T-helper 17 cell (primary cell): ENCODE data around the gene YY2. TPM values are rescaled to one million over a fixed set of nuclear protein-coding genes. Genes with fewer than 3 reads are reported as not detected.
"Not testable (repeated sequence)": the region's sequence is repeated elsewhere in the genome, so short reads cannot be mapped to it uniquely, and the experiment has no call there.

Experiments used
- ATAC-seq: fragments of 150-1000 bp; cut with Tn5 transposase; 2 replicates; pipeline ENCODE4 v1.10.0; 2021; ENCODE audit warnings: mild to moderate bottlenecking, moderate library complexity
- DNase-seq, 3 donors: peaks; one replicate each; pipeline versions ENCODE4 v3.0.0 to v3.0.0-alpha.2; 2020 to 2021
- H3K9me3 ChIP-seq: one replicate; pipeline ENCODE4 v1.7.0; 2013; ENCODE audit warnings: low read length, mild to moderate bottlenecking; ENCODE audit not compliant: control insufficient read depth, poor library complexity, severe bottlenecking
- H3K27ac Mint-ChIP-seq: one replicate; pipeline ENCODE4 v1.8.0; 2022; ENCODE audit warnings: mild to moderate bottlenecking, moderate library complexity, mixed read lengths
- H3K27me3 Mint-ChIP-seq: one replicate; pipeline ENCODE4 v1.8.0; 2022; ENCODE audit warnings: mixed read lengths
- H3K36me3 Mint-ChIP-seq: one replicate; pipeline ENCODE4 v1.8.0; 2022; ENCODE audit warnings: low read depth, mixed read lengths
- H3K4me1 Mint-ChIP-seq: one replicate; pipeline ENCODE4 v1.8.0; 2022; ENCODE audit warnings: mild to moderate bottlenecking, mixed read lengths
- H3K4me3 Mint-ChIP-seq: one replicate; pipeline ENCODE4 v1.8.0; 2022; ENCODE audit warnings: mild to moderate bottlenecking, moderate library complexity, mixed read lengths
- total RNA-seq, 4 donors: library from RNA in 2 of 4; stranded (reverse) in 2 of 4; gene quantifications; one replicate each; pipeline ENCODE4 v1.2.3 and lab custom pipeline; 2022 to 2026

YY2 gene
- total RNA-seq, 2 donors from 2014 or later, result 0.68 to 1.0 TPM

- ATAC-seq, result no peak
- H3K27me3 Mint-ChIP-seq, result no peaks in the 10 kb centered on the region
Observed at GRCh38 chrX:21843179-21843578, 12.6 kb upstream of the YY2 start.

GRCh38 chrX:21845096-21845495 lies 10.7 kb upstream of the YY2 start:
- Mint-ChIP-seq H3K4me3 (no peak overlapping the region), H3K4me1 (peaks cover 3% of the 10 kb centered on the region)

More at GRCh38 chrX:21843179-21843578, 12.6 kb upstream of the YY2 start:
- no peaks in the 10 kb centered on the region for H3K9me3 ChIP-seq
- Mint-ChIP-seq H3K36me3 (no peaks in the 10 kb centered on the region), H3K27ac (no peak overlapping the region), H3K4me1 (peaks cover 4% of the 10 kb centered on the region), H3K4me3 (no peak overlapping the region)
- DNase-seq, result no peak

GRCh38 chrX:21847342-21847741 lies 8.4 kb upstream of the YY2 start:
- Mint-ChIP-seq H3K27me3 (no peaks in the 10 kb centered on the region), H3K4me3 (no peak overlapping the region), H3K27ac (no peak overlapping the region), H3K36me3 (no peaks in the 10 kb centered on the region), H3K4me1 (no peaks in the 10 kb centered on the region)
- H3K9me3 ChIP-seq, result no peaks in the 10 kb centered on the region
- no peak for DNase-seq
- ATAC-seq, result no peak

More at GRCh38 chrX:21845096-21845495, 10.7 kb upstream of the YY2 start:
- ATAC-seq (no peak), DNase-seq (no peak)
- H3K9me3 ChIP-seq, result no peaks in the 10 kb centered on the region
- H3K27ac Mint-ChIP-seq, result no peak overlapping the region
- H3K27me3 Mint-ChIP-seq, result no peaks in the 10 kb centered on the region
- H3K36me3 Mint-ChIP-seq, result no peaks in the 10 kb centered on the region

- Mint-ChIP-seq H3K27me3 (no peaks in the 10 kb centered on the region), H3K27ac (no peak overlapping the region), H3K36me3 (no peaks in the 10 kb centered on the region), H3K4me3 (no peak overlapping the region), H3K4me1 (no peaks in the 10 kb centered on the region)
- no peaks in the 10 kb centered on the region for H3K9me3 ChIP-seq
- DNase-seq (no peak), ATAC-seq (no peak)
Observed at GRCh38 chrX:21853578-21853977, 2.2 kb upstream of the YY2 start.

- no peak overlapping the region for H3K27ac Mint-ChIP-seq
- no peaks in the 10 kb centered on the region for H3K4me1 Mint-ChIP-seq
- no peak for DNase-seq
- no peaks in the 10 kb centered on the region for H3K9me3 ChIP-seq
- H3K27me3 Mint-ChIP-seq, result no peaks in the 10 kb centered on the region
- no peaks in the 10 kb centered on the region for H3K36me3 Mint-ChIP-seq
- no peak overlapping the region for H3K4me3 Mint-ChIP-seq
- no peak for ATAC-seq
Observed at GRCh38 chrX:21856504-21856903, 717 bp downstream of the YY2 start.

- Mint-ChIP-seq H3K27ac (no peak overlapping the region), H3K36me3 (no peaks in the 10 kb centered on the region), H3K27me3 (no peaks in the 10 kb centered on the region), H3K4me1 (peaks cover under 1% of the 10 kb centered on the region), H3K4me3 (no peak overlapping the region)
- ATAC-seq, result no peak
- no peaks in the 10 kb centered on the region for H3K9me3 ChIP-seq
- DNase-seq, result no peak
Observed at GRCh38 chrX:21863241-21863640, 7.5 kb downstream of the YY2 start.

GRCh38 chrX:21865436-21865835 lies 9.6 kb downstream of the YY2 start:
- no peaks in the 10 kb centered on the region for H3K9me3 ChIP-seq
- Mint-ChIP-seq H3K4me1 (peaks cover 3% of the 10 kb centered on the region), H3K4me3 (no peak overlapping the region), H3K27me3 (no peaks in the 10 kb centered on the region), H3K27ac (no peak overlapping the region), H3K36me3 (peaks cover 2% of the 10 kb centered on the region)
- ATAC-seq, result no peak
- DNase-seq, result no peak

- H3K27me3 Mint-ChIP-seq, result no peaks in the 10 kb centered on the region
Observed at GRCh38 chrX:21870494-21870893, 14.7 kb downstream of the YY2 start.

GRCh38 chrX:21873063-21873775 lies 17.4 kb downstream of the YY2 start:
- no peak for DNase-seq
- H3K9me3 ChIP-seq, result no peaks in the 10 kb centered on the region
- Mint-ChIP-seq H3K27me3 (no peaks in the 10 kb centered on the region), H3K4me3 (no peak overlapping the region), H3K4me1 (peaks cover 3% of the 10 kb centered on the region), H3K36me3 (peaks cover 2% of the 10 kb centered on the region), H3K27ac (no peak overlapping the region)
- no peak for ATAC-seq

More at GRCh38 chrX:21870494-21870893, 14.7 kb downstream of the YY2 start:
- no peaks in the 10 kb centered on the region for H3K9me3 ChIP-seq
- ATAC-seq, result no peak
- Mint-ChIP-seq H3K4me3 (no peak overlapping the region), H3K36me3 (peaks cover 2% of the 10 kb centered on the region), H3K4me1 (peaks cover 3% of the 10 kb centered on the region), H3K27ac (no peak overlapping the region)
- no peak for DNase-seq

GRCh38 chrX:21874182-21874581 lies 18.4 kb downstream of the YY2 start:
- not testable (repeated sequence) for DNase-seq, ATAC-seq, H3K27ac Mint-ChIP-seq, H3K4me3 Mint-ChIP-seq, H3K27me3 Mint-ChIP-seq, H3K36me3 Mint-ChIP-seq, H3K9me3 ChIP-seq, H3K4me1 Mint-ChIP-seq

- no peaks in the 10 kb centered on the region for H3K27me3 Mint-ChIP-seq
- H3K4me1 Mint-ChIP-seq, result no peaks in the 10 kb centered on the region
- H3K27ac Mint-ChIP-seq, result no peak overlapping the region
- DNase-seq, result no peak
- no peak for ATAC-seq
- no peak overlapping the region for H3K4me3 Mint-ChIP-seq
- no peaks in the 10 kb centered on the region for H3K9me3 ChIP-seq
- no peaks in the 10 kb centered on the region for H3K36me3 Mint-ChIP-seq
Observed at GRCh38 chrX:21875013-21875412, 19.2 kb downstream of the YY2 start.

- Mint-ChIP-seq H3K4me3 (no peak overlapping the region), H3K36me3 (peaks cover 3% of the 10 kb centered on the region), H3K4me1 (no peaks in the 10 kb centered on the region), H3K27ac (no peak overlapping the region), H3K27me3 (no peaks in the 10 kb centered on the region)
- ATAC-seq, result no peak
- DNase-seq, result no peak
- H3K9me3 ChIP-seq, result no peaks in the 10 kb centered on the region
Observed at GRCh38 chrX:21881881-21882574, 26.2 kb downstream of the YY2 start.

GRCh38 chrX:21883258-21883657 lies 27.5 kb downstream of the YY2 start:
- no peaks in the 10 kb centered on the region for H3K9me3 ChIP-seq
- peak overlapping the region; percentile 34 for H3K27ac Mint-ChIP-seq
- DNase-seq (no peak), ATAC-seq (no peak)
- peaks cover 3% of the 10 kb centered on the region for H3K36me3 Mint-ChIP-seq
- H3K4me3 Mint-ChIP-seq, result no peak overlapping the region
- no peaks in the 10 kb centered on the region for H3K4me1 Mint-ChIP-seq
- no peaks in the 10 kb centered on the region for H3K27me3 Mint-ChIP-seq

GRCh38 chrX:21885568-21885967 lies 29.8 kb downstream of the YY2 start:
- no peak for ATAC-seq
- H3K27ac Mint-ChIP-seq, result no peak overlapping the region
- DNase-seq, result no peak
- no peaks in the 10 kb centered on the region for H3K4me1 Mint-ChIP-seq
- peaks cover 3% of the 10 kb centered on the region for H3K36me3 Mint-ChIP-seq
- no peak overlapping the region for H3K4me3 Mint-ChIP-seq
- no peaks in the 10 kb centered on the region for H3K9me3 ChIP-seq
- no peaks in the 10 kb centered on the region for H3K27me3 Mint-ChIP-seq
